Esophagus muscularis mucosa (tissue), 4 donors: ENCODE results near the gene CCR6.

ENCODE experiments used
- CTCF ChIP-seq, 3 experiments: fragments of 200-600 bp in 2 of 3; fragments of 450-650 bp in 1 of 3; sonication (generic) in 2 of 3; IDR thresholded peaks; one replicate each; pipeline ENCODE4 v1.5.1; 2017 to 2019; ENCODE audit warnings: antibody characterized with exemption in 3 of 3, mild to moderate bottlenecking in 2 of 3, moderate library complexity in 1 of 3
- EP300 ChIP-seq: sonication (generic); formaldehyde crosslinking; IDR thresholded peaks from one replicate; pipeline ENCODE4 v1.6.1; 2017; ENCODE audit warnings: antibody characterized with exemption
- POLR2A ChIP-seq: fragments of 450-650 bp; IDR thresholded peaks from one replicate; pipeline ENCODE4 v1.6.1; 2017; ENCODE audit warnings: antibody characterized with exemption, moderate library complexity, mild to moderate bottlenecking, low read depth
- POLR2AphosphoS5 ChIP-seq, 2 donors: sonication (generic); formaldehyde crosslinking; IDR thresholded peaks; one replicate each; pipeline ENCODE4 v1.6.1; 2017; ENCODE audit warnings: antibody characterized with exemption in 2 of 2

- TF ChIP-seq CTCF (IDR thresholded peaks at IDR 0.05) (peak in 1 of 3 experiments; percentile 1), POLR2A (no peak), POLR2AphosphoS5 (IDR thresholded peaks at IDR 0.05) (peak; percentile 31 to 73), EP300 (no peak)
Observed at GRCh38 chr6:167116109-167116837, 6.6 kb upstream of the CCR6 start.
